NT2/D1 (cell line): ENCODE results near the gene ATF5.

Source experiments
- DNase-seq: peaks from one replicate; pipeline ENCODE4 v3.0.0-alpha.2; 2011; ENCODE audit warnings: low read depth, low spot score
- H3K27me3 ChIP-seq: 2 replicates; pipeline ENCODE4 v1.6.0; 2011; ENCODE audit warnings: mild to moderate bottlenecking; ENCODE audit not compliant: insufficient read length, insufficient read depth
- H3K36me3 ChIP-seq: 2 replicates; pipeline ENCODE4 v1.6.1; 2011; ENCODE audit warnings: mild to moderate bottlenecking, low read length, mixed read lengths; ENCODE audit not compliant: insufficient read depth, insufficient read length
- H3K4me1 ChIP-seq: 2 replicates; pipeline ENCODE4 v1.5.1; 2011; ENCODE audit not compliant: insufficient read depth, insufficient read length
- H3K4me3 ChIP-seq: 2 replicates; pipeline ENCODE4 v1.5.1; 2011; ENCODE audit warnings: low read depth; ENCODE audit not compliant: insufficient read length
- H3K9ac ChIP-seq: 2 replicates; pipeline ENCODE4 v1.6.0; 2011; ENCODE audit warnings: low read depth; ENCODE audit not compliant: insufficient read length
- H3K9me3 ChIP-seq: 2 replicates; pipeline ENCODE4 v1.5.1; 2011; ENCODE audit warnings: mild to moderate bottlenecking, low read length; ENCODE audit not compliant: insufficient read depth
- SUZ12 ChIP-seq: IDR thresholded peaks from 2 replicates; pipeline ENCODE4 v1.6.1; 2011; ENCODE audit not compliant: insufficient read length, insufficient read depth; ENCODE audit errors: extremely low read depth
- YY1 ChIP-seq: IDR thresholded peaks from 2 replicates; pipeline ENCODE4 v1.6.1; 2011; ENCODE audit not compliant: insufficient read length, insufficient read depth
- ZNF274 ChIP-seq: IDR thresholded peaks from 2 replicates; pipeline ENCODE4 v1.6.1; 2011; ENCODE audit warnings: mild to moderate bottlenecking, low read depth, low read length

Gene ATF5

DNA sequence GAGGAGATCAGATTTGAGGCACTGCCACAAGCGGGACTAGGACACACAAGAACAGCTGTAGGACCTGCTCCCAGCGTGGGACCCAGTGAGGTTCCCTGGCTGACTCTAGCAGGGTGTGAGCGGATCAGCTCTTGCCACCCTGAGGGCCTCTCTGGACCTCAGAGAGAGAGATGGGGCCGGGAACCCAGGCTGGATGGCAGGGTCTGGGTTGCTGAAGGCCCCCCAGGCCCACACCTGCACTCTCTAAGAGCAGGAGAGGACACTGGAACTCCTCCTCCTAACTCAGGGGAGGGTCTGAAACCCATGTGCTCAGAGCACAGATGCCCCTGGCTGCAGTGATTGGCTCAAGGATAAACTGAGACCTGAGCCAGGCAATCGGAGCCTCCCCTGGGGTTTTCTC lies 18.8 kb upstream of the ATF5 start:
- TF ChIP-seq ZNF274, result no peak
- no peak for TF ChIP-seq YY1
- TF ChIP-seq SUZ12, result no peak
- H3K9ac ChIP-seq, result no peak overlapping the region
- H3K4me3 ChIP-seq, result no peak overlapping the region
- H3K9me3 ChIP-seq, result no peaks in the 10 kb centered on the region
- H3K36me3 ChIP-seq, result peaks cover 80% of the 10 kb centered on the region
- peaks cover 17% of the 10 kb centered on the region for H3K4me1 ChIP-seq
- DNase-seq, result no peak
- H3K27me3 ChIP-seq, result no peaks in the 10 kb centered on the region

DNA sequence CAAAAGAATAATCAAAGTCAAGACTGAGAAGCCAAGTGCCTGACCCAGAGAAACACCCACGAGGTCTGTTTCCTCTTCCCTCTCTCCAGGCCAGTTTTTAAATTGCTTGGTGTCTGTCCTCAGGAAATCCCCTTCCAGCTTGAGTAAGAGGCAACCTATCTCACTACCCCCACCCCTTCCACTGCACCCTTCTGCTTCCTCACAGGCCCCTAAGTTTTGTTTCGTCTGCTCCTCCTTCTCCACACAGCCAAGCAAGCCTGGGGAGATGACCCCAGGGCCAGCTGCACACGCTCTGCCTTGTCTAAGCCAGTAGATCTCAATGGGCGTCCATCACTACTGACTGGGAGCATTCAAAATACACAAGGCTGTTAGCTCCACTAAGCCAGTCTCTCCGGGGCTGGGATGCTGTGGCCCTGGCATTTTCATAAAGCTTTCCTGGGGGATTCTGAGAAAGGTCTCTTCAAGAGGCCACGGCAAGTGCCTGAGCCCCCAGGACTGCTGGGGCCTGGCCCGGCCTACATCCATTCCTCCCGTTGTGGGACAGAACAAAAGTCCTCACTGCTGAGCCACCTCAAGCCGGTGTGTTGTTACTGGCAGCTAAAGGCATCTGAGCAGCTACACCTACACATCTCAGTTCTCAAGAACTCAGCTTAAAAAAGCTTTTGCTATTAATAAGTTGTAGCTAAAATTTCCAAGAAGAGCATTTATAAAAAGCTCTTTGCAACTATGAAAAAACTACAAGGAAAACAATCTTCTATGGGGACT lies 17.4 kb upstream of the ATF5 start:
- H3K4me3 ChIP-seq, result no peak overlapping the region
- peaks cover 17% of the 10 kb centered on the region for H3K4me1 ChIP-seq
- no peaks in the 10 kb centered on the region for H3K9me3 ChIP-seq
- TF ChIP-seq SUZ12 (no peak), YY1 (no peak), ZNF274 (no peak)
- no peak for DNase-seq
- H3K36me3 ChIP-seq, result peaks cover 88% of the 10 kb centered on the region
- no peak overlapping the region for H3K9ac ChIP-seq
- H3K27me3 ChIP-seq, result no peaks in the 10 kb centered on the region

DNA sequence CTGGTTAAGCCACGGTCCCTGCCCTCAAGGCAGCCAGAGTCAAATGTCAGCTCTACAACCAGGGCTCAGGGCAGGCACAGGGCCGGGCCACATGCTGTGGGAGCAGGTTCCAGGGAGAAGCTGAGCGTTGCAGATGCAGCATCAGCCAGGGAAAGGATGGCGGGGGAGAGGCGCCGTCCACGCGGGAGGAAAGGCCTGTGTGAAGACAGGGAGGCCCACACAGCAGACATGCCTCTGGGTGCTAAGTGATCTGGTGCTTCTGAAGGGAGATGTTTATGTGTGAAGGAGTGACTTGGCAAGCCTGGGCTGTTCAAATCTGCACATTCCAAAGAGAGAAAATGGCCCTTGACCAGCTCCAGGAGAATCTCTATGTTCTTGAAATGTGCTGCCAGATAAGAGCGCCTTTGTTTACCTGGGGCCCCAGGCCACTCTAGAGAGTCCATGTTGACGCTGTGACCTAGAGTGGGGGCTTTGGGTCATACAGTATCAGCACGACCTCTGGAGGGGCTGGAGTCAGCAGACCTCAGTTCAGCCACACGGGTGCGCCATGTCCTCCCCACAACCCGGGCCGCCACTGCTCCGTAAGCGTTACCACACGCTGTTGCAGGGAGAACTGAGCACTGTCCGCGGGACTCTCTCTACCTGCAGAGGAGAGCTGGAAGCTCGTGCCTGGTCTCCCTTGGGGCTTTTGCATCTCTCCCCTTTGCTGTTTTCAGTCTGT lies 15.9 kb upstream of the ATF5 start:
- no peaks in the 10 kb centered on the region for H3K27me3 ChIP-seq
- H3K36me3 ChIP-seq, result peaks cover 87% of the 10 kb centered on the region
- H3K4me3 ChIP-seq, result no peak overlapping the region
- no peak overlapping the region for H3K9ac ChIP-seq
- H3K4me1 ChIP-seq, result peaks cover 9% of the 10 kb centered on the region
- no peak for DNase-seq
- no peak for TF ChIP-seq YY1
- TF ChIP-seq SUZ12, result no peak
- no peak for TF ChIP-seq ZNF274
- H3K9me3 ChIP-seq, result no peaks in the 10 kb centered on the region

DNA sequence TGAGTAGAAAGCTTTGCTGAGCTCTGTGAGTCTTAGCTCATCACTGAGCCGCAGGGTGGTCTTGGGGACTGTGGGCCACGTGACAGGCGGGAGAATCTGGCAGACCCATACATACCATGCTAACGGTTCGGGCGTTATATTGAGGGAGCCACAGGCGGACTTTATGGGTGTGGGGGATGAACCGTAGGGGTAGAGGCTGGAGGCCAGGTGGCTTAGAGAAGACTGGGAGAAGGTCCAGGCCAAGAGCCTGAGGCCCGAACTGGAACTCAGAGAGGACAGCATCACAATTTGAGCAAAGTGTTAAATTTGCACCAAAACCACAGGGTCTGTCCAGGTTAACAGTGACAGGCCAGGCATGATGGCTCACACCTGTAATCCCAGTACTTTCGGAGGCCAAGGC lies 15.3 kb upstream of the ATF5 start:
- no peak overlapping the region for H3K9ac ChIP-seq
- H3K9me3 ChIP-seq, result no peaks in the 10 kb centered on the region
- H3K36me3 ChIP-seq, result peaks cover 86% of the 10 kb centered on the region
- H3K4me1 ChIP-seq, result peaks cover 6% of the 10 kb centered on the region
- no peaks in the 10 kb centered on the region for H3K27me3 ChIP-seq
- no peak for TF ChIP-seq SUZ12
- no peak for TF ChIP-seq YY1
- TF ChIP-seq ZNF274, result no peak
- DNase-seq, result no peak
- no peak overlapping the region for H3K4me3 ChIP-seq

DNA sequence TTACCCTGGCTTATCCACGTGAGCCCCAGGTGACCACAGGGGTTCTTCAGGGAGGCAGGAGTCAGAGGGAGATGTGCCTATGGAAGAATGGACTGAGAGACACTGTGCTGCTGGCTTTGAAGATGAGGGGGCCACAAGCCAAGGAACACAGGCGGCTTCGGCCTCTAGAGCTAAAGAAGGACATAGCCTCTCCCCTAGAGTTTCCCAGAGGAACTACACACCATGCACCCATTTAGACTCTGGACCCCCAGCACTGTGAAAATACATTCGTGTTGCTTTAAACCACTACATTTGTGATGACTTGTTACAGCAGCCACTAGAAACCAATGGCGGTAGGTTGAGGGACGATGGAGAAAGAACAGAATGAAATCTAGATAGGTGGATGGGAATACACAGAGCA lies 13.7 kb upstream of the ATF5 start:
- Histone ChIP-seq H3K36me3 (peaks cover 80% of the 10 kb centered on the region), H3K4me3 (no peak overlapping the region), H3K9me3 (no peaks in the 10 kb centered on the region), H3K9ac (no peak overlapping the region), H3K27me3 (no peaks in the 10 kb centered on the region), H3K4me1 (peaks cover 5% of the 10 kb centered on the region)
- no peak for DNase-seq
- no peak for TF ChIP-seq YY1
- no peak for TF ChIP-seq ZNF274
- TF ChIP-seq SUZ12, result no peak

DNA sequence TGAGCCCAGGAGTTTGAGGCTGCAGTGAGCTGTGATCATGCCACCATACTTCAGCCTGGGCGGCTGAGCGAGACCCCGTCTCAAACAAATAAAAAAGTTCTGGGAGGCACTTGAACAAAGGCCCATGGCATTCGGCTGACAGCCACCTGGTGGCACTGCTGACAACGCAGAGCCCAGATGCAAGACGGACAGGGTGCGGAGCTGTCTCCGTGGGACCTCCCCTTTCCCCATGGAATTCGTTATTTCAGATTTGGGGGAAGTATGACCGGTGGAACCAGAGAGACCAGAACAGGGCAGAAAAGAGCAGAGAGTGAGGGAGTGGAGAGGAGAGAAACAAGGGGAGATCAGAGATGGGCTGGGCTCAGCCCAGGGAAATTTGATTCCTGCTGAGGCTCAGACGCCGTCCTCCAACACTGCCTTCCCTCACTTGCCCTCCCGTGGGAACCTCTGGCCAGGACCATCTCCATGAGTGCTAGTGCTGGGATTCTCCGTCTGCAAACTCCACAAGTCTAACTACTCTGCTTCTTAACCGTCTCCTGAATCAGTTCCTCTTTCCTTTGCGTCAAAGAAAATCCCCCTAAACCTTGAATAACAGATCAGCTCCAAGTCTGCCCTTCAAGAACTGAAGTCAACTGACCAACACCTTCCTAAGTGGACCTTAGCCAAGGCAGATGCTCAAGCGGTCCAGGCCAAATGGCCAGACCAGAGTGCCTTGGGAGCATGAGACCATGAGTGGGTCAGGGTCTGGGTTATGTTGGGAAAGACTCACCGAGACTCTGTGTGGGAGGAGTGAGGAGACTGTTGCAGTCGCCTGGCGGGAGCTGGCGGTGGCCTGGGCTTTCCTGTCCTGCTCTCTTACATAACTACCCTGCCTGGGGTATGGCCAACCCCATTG lies 11.9 kb upstream of the ATF5 start:
- Histone ChIP-seq H3K9ac (peak overlapping the region; percentile 8), H3K4me1 (peaks cover 17% of the 10 kb centered on the region), H3K36me3 (peaks cover 84% of the 10 kb centered on the region), H3K27me3 (no peaks in the 10 kb centered on the region), H3K4me3 (no peak overlapping the region), H3K9me3 (no peaks in the 10 kb centered on the region)
- no peak for DNase-seq
- TF ChIP-seq ZNF274 (no peak), SUZ12 (no peak), YY1 (no peak)

DNA sequence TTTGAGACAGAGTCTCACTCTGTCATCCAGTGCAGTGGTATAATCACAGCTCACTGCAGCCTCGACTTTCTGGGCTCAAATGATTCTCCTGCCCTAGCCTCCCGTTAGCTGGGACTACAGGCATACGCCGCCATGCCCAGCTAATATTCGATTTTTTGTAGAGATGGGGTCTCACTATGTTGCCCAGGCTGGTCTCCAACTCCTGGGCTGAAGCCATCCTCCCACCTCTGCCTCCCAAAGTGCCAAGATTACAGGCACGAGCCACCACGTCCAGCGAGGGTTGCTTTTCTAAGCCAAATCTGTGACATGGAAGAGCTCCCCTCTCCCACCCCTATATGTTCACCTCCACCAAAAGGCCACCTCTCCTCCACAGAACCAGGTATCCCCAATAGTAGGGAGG lies 10.9 kb upstream of the ATF5 start:
- Histone ChIP-seq H3K4me1 (peaks cover 22% of the 10 kb centered on the region), H3K27me3 (no peaks in the 10 kb centered on the region), H3K36me3 (peaks cover 85% of the 10 kb centered on the region), H3K9me3 (no peaks in the 10 kb centered on the region), H3K4me3 (no peak overlapping the region), H3K9ac (no peak overlapping the region)
- DNase-seq, result no peak
- TF ChIP-seq ZNF274 (no peak), SUZ12 (no peak), YY1 (no peak)
